A549 (cell line): ENCODE data around the gene CHST10.

Experiments used
- CEBPB ChIP-seq, 2 experiments: fragments of >200 bp in 1 of 2; sonication (Bioruptor Twin) in 1 of 2; formaldehyde crosslinking in 1 of 2; IDR thresholded peaks; 2 replicates each; pipeline ENCODE4 v1.6.1; 2012 to 2016
- EP300 ChIP-seq, 2 experiments: fragments of >200 bp; sonication (Bioruptor Twin); formaldehyde crosslinking; IDR thresholded peaks; 2 replicates in 1 of 2; 3 replicates in 1 of 2; pipeline ENCODE4 v1.6.1; 2016 to 2017
- FOSB ChIP-seq: fragments of 250-450 bp; sonication (Bioruptor Pico); IDR thresholded peaks from 2 replicates; pipeline ENCODE4 v1.5.0; 2020; ENCODE audit warnings: mild to moderate bottlenecking, moderate library complexity
- JUN ChIP-seq, 2 experiments: fragments of >200 bp; sonication (Bioruptor Twin); formaldehyde crosslinking; IDR thresholded peaks; 2 replicates in 1 of 2; 3 replicates in 1 of 2; pipeline ENCODE4 v1.6.1; 2016 to 2017
- RFX5 ChIP-seq: fragments of 450-650 bp; IDR thresholded peaks from 2 replicates; pipeline ENCODE4 v1.7.1; 2014; ENCODE audit warnings: antibody characterized with exemption, mild to moderate bottlenecking, moderate library complexity
- SREBF2 ChIP-seq: fragments of 450-650 bp; IDR thresholded peaks from 2 replicates; pipeline ENCODE4 v1.6.1; 2014; ENCODE audit warnings: mild to moderate bottlenecking, moderate library complexity
- TF ChIP-seq, protein P1 (sequence below): fragments of >200 bp; sonication (Bioruptor Twin); formaldehyde crosslinking; IDR thresholded peaks from 3 replicates; pipeline ENCODE4 v1.5.1; 2016

DNA sequence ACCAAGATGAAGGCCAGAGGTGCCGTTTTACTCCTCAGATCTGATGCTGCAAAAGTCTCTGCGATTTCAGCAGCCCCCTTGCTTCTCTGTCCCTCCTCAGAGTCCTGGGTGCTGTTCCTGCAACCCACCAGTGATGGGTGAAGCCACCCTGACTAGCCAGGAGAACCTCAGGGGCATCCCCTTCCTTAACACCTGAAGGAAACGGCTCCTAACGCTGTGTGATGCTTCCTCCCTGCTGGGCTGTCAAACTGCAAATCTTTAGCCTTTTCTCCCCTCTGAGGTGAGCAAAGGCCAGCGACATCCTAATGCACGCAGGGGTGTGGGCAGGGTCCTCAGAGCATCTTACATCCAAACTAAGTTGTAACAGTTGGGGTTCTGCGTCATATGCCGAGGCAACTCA, 24.8 kb downstream of the CHST10 start:
- TF ChIP-seq FOSB (CRISPR knock-in tag) (no peak), JUN (IDR thresholded peaks at IDR 0.05) (no peak), CEBPB (IDR thresholded peaks at IDR 0.05) (no peak), EP300 (IDR thresholded peaks at IDR 0.05) (no peak), SREBF2 (no peak), RFX5 (no peak)
- TF ChIP-seq, protein P1, sequence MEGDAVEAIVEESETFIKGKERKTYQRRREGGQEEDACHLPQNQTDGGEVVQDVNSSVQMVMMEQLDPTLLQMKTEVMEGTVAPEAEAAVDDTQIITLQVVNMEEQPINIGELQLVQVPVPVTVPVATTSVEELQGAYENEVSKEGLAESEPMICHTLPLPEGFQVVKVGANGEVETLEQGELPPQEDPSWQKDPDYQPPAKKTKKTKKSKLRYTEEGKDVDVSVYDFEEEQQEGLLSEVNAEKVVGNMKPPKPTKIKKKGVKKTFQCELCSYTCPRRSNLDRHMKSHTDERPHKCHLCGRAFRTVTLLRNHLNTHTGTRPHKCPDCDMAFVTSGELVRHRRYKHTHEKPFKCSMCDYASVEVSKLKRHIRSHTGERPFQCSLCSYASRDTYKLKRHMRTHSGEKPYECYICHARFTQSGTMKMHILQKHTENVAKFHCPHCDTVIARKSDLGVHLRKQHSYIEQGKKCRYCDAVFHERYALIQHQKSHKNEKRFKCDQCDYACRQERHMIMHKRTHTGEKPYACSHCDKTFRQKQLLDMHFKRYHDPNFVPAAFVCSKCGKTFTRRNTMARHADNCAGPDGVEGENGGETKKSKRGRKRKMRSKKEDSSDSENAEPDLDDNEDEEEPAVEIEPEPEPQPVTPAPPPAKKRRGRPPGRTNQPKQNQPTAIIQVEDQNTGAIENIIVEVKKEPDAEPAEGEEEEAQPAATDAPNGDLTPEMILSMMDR, result no peak
